Adrenal gland (tissue), 5 donors: ENCODE data around the gene TSHR.

Experiments
- CTCF ChIP-seq, 6 experiments: fragments of 450-650 bp in 4 of 6; fragments of 200-600 bp in 2 of 6; sonication (generic) in 1 of 6; IDR thresholded peaks; 1 replicate in 5 of 6; 2 replicates in 1 of 6; pipeline versions ENCODE4 v1.5.1 to v1.8.0; 2016 to 2021; ENCODE audit warnings: antibody characterized with exemption in 6 of 6, mild to moderate bottlenecking in 2 of 6, moderate library complexity in 1 of 6
- POLR2A ChIP-seq, 2 donors: fragments of 450-650 bp; IDR thresholded peaks; one replicate each; pipeline ENCODE4 v1.6.1; 2017; ENCODE audit warnings: antibody characterized with exemption in 2 of 2, mild to moderate bottlenecking in 2 of 2, moderate library complexity in 1 of 2
- donor health status: DM: no; HTN: no; CAD: no.

DNA sequence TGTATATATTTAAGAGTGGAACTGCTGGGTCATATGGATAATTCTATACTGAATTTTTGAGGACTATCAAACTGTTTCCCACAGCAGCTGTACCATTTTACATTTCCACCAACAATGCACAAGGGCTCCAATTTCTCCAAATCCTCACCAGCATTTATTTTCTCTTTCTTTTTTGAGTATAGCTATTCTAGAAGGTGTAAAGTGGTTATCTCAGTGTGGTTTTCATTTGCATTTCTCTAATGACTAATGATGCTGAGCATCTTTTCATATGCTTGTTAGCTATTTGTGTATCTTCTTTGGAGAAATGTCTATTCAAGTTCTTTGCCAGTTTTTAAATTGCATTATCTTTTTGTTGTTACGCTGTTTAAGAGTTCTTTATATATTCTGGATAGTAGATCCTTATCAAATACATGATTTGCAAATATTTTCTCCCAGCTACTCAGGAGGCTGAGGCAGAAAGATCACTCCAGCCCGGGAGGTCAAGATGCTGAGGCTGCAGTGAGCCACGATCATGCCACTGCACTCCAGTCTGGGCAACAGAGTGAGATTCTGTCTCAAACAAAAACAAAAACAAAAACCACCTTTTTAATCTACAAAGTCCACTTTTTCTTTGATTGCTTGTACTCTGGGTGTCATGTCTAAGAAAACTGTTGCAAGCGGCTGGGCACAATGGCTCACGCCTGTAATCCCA lies 232.6 kb downstream of the TSHR start:
- TF ChIP-seq CTCF (IDR thresholded peaks at IDR 0.05) (no peak), POLR2A (IDR thresholded peaks at IDR 0.05) (no peak)
